Measurements from ENCODE around the gene FRMD7.
A peak's percentile ranks its signal among the peaks of the same experiment; 100 is the strongest.
"Not testable (repeated sequence)": the region's sequence is repeated elsewhere in the genome, so short reads cannot be mapped to it uniquely, and the experiment has no call there.

Gene FRMD7

GRCh38 chrX:132093239-132093860 lies 34.5 kb downstream of the FRMD7 start:
- DNase-seq (ENCODE audit: low read depth in 2 of 2): no peak

DNA sequence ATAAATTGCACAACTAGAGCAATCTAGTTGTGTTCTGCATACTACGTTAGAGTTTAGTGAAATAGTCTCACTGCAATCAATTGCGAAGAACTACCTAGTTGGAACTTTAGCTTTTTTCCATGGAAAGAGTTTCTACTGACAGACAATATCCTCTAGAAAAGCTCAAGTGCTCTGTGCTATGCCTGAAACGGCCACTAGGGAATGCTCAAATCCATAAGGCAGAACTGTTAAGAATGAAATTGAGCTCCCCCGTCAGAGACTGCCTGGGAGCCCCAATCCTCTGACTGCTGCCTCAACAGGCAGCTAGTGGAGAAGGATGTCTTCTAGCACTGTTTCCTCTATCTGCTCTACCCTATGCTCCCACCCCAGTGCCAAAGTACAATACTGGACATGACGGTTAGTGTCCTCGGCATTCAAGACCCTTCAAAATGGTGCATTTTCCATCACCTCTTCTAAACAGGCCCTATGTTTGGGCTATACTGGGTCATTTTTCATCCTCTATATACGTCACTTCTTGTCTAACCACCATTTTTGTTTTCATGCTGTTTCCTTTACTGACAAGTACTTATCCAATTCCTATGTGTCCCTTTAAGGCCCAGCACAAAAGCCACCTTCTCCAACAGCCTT lies 35.3 kb downstream of the FRMD7 start:
- peak; percentile 0 to 48 for DNase-seq (ENCODE audit: low read depth in 2 of 2)

DNA sequence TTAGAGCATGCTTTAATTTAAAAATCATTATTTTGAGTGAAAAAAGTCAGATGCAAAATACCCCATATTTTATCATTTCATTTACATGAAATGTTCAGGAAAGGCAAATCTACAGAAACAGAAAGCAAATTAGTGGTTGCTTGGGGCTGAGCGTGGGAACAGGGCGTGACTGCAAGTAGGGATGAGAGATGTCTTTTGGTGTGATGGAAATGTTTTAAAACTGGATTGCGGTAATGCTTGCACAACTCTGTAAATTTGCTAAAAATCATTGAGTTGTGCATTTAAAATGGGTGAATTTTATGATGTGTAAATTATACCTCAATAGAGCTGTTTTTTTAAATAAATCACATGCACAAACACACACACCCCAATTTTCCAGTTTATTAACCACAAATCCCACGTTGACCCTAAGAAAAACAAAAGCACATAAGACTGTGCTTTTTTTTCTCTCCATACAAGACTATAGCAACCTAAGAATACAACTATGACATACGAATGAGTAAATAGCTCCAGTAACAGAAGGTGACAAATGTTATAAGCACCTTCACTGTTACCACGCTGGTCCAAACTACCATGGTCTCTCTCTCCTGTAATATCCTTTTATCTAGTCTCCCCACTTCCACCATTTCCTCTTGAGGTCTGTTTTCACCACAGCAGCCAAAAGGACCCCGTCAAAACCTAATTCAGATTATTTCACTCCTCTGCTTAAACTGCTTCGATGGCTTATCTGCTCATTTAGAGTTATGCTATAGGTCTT lies 37.2 kb downstream of the FRMD7 start:
- no peak for DNase-seq (ENCODE audit: low read depth in 2 of 2)

GRCh38 chrX:132088864-132089263 lies 39.0 kb downstream of the FRMD7 start:
- no peak for DNase-seq (ENCODE audit: low read depth in 2 of 2)

DNA sequence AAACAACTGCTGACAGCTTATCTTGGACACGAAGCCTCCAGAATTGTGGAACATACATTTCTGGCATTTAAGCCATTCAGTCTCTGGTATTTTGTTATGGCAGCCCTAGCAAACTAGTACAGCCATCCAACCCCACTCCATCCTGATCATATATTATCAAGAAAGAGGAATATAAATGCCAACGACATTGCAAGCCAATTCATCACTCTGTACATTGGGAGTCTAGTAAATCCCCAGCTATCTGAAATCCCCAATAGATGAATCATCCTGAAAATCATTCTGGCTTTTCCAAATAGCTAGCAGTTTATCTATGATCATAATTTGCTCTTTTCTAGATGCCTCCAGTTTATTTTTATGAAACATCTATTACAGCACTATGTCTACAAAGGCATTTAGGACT lies 41.1 kb downstream of the FRMD7 start:
- no peak for DNase-seq (ENCODE audit: low read depth in 2 of 2)

DNA sequence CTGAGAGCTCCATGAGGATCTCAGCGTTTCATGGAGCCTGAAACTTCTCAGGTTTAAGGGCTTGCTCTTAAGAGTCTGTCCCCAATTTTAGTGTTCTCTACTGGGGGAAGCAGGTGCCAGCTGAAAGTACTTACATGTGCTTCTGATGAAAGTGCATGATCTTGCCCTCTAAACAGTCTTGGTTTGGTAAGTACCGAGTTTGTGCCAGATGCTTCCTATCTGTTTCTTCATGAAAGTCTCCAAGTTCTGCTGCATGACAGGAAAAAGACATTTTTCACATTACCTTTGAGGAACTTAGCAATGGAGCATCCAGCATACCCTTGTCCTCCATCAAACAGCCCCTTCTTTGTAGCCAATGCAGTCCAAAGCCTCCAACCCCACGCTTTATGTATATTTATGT lies 42.0 kb downstream of the FRMD7 start:
- no peak for DNase-seq (ENCODE audit: low read depth in 2 of 2)

- no peak for DNase-seq (ENCODE audit: low read depth in 2 of 2)
Measured at GRCh38 chrX:132077912-132078311, 49.9 kb downstream of the FRMD7 start.

GRCh38 chrX:132077414-132077813 lies 50.4 kb downstream of the FRMD7 start:
- no peak for DNase-seq (ENCODE audit: low read depth in 2 of 2)

GRCh38 chrX:132071254-132071653 lies 56.6 kb downstream of the FRMD7 start:
- DNase-seq (ENCODE audit: low read depth in 2 of 2): no peak

DNA sequence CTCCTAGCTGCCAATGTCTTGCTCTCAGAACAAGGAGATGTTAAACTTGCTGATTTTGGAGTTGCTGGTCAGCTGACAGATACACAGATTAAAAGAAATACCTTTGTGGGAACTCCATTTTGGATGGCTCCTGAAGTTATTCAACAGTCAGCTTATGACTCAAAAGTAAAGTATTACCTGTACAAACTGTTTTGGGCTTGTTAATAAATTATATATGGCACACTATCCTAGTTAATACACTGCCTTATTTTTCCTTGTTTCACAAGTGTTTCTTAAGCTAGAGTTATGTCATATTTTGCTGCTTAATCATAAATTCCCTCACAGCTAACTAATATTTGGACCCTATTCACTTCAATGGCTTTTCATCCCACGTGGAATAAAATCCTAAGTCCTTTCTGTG lies 59.4 kb downstream of the FRMD7 start:
- no peak for DNase-seq (ENCODE audit: low read depth in 2 of 2)

DNA sequence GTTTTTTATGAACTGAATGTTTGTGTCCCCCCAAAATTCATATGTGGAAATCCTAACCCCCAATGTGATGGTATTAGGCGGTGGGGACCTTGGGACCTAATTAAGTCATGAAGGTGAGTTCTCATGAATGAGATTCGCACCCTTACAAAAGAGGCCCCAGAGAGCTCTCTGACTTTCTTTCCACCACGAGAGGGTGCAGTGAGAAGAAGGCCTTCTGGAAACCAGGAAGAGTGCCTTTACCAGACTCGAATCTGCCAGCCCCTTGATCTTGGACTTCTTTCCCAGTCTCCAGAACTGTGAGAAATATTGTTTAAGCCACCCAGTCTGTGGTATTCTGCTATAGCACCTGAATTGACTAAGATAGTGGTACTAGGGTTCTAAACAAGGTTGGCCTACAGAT lies 64.0 kb downstream of the FRMD7 start:
- no peak for DNase-seq (ENCODE audit: low read depth in 2 of 2)

GRCh38 chrX:132063334-132063733 lies 64.5 kb downstream of the FRMD7 start:
- DNase-seq (ENCODE audit: low read depth in 2 of 2): no peak

DNA sequence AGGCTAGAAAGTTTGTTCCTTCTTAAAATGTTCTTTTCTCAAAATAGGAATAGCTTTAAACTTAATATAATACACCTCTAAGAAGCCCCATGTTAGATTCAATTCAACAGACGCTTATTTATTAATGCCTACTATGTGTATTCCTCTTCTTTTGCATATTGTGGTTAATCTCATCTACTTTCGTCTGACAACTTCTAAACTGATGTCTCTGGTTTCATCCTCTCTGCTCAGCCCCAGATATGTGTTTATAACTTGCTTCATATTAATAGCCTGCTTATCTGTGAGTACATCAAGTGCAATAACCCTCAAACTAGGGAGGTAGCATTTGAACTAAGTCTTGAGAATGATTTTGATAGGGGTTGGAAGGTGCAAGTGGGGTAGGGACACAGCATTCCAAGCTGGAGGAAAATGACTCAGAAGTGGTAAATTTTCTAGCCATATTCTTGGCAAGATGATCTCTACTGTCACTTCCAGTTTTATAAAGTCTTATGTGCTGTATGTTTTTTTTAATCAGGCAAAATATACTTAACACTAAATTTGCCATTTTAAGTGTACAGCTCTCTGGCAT lies 67.8 kb downstream of the FRMD7 start:
- DNase-seq (ENCODE audit: low read depth in 2 of 2): no peak

- no peak for DNase-seq (ENCODE audit: low read depth in 2 of 2)
Measured at GRCh38 chrX:132058975-132059374, 68.8 kb downstream of the FRMD7 start.

DNA sequence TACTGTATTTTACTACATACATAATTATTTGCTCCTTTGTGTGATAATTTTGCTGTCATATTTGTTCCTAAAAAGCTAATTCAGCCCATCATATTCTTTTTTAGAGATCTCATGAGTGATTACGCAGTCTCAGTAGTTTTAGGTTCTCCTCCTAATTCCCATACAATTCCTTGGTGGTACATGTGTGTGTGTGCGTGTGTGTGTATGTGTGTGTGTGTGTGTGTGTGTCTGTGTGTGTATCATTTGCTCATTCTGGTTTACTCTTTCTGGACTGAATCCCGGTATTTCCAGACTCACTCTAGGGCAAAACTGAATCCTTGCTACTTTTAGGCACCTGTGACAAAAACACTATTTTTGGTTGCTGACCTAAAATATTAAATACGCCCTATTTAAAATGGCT lies 69.8 kb downstream of the FRMD7 start:
- DNase-seq (ENCODE audit: low read depth in 2 of 2): no peak

- DNase-seq (ENCODE audit: low read depth in 2 of 2): not testable (repeated sequence)
Measured at GRCh38 chrX:132051778-132052177, 76.0 kb downstream of the FRMD7 start.

DNA sequence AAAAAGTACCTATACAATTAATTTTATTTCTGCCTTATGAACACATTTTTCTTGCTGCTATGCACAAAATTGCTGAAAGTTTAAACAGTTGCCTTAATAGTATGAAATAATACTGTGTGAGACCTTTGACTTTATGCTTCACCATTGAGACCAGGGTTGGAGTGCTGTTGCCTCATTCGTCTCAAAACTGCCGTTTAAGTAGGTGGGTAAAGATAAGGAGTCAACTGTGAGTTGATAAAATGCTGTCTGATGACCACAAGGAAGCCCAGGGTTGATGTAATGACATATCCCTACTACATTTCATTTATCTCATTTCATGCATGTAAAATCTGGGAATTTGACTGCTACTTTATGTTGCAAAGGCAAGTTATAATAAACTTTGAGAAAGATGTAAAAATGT lies 81.3 kb downstream of the FRMD7 start:
- no peak for DNase-seq (ENCODE audit: low read depth in 2 of 2)

- DNase-seq (ENCODE audit: low read depth in 2 of 2): no peak
Measured at GRCh38 chrX:132045456-132045855, 82.4 kb downstream of the FRMD7 start.

GRCh38 chrX:132044953-132045352 lies 82.9 kb downstream of the FRMD7 start:
- no peak for DNase-seq (ENCODE audit: low read depth in 2 of 2)

- no peak for DNase-seq (ENCODE audit: low read depth in 2 of 2)
Measured at GRCh38 chrX:132043977-132044376, 83.8 kb downstream of the FRMD7 start.

DNA sequence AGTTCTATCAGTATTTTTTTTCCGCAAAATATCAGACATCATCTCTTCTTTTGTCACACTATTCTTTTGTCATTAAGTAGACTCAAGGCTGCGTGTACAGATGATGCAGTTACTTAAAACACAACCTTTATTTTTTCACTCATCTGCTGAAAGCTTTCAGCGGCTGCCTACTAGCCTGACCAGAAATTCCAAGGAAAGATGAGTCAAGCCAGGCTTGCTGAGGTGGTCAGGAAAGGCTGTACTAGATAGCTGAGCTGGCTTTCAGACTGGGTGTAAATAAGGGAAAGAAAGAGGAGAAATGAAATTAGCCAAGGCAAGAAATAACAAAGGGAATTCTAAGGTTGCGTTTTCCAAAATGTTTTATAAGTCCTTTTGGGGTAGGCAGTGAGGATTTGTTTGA lies 86.8 kb downstream of the FRMD7 start:
- DNase-seq (ENCODE audit: low read depth in 2 of 2): no peak

DNA sequence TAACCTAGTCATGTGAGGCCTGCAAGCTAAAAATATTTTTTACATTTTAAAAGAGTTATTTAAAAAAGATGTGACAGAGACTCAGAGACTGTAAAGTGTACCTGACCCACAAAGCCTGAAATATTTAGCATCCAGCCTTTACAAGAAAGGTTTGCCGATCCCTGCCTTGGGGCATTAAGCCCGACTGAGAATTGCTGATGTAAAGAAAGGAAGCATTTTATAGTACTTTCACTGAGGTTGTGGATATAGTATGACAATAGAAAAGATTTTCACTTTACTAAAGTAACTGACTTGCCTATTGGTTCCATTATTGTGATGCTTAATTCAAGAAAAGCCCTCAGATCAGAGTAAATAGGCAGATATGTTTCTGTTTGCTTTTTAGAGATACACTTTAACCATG lies 87.8 kb downstream of the FRMD7 start:
- no peak for DNase-seq (ENCODE audit: low read depth in 2 of 2)

- no peak for DNase-seq (ENCODE audit: low read depth in 2 of 2)
Measured at GRCh38 chrX:132037479-132037993, 90.3 kb downstream of the FRMD7 start.
